ENCODE data around the gene GSDME. TPM values are rescaled to one million over a fixed set of nuclear protein-coding genes. Genes with fewer than 3 reads are reported as not detected.

The GSDME gene
- total and polyA plus RNA-seq, 7 donors: 1.6 to 11.9 (median 7.1) TPM

DNA sequence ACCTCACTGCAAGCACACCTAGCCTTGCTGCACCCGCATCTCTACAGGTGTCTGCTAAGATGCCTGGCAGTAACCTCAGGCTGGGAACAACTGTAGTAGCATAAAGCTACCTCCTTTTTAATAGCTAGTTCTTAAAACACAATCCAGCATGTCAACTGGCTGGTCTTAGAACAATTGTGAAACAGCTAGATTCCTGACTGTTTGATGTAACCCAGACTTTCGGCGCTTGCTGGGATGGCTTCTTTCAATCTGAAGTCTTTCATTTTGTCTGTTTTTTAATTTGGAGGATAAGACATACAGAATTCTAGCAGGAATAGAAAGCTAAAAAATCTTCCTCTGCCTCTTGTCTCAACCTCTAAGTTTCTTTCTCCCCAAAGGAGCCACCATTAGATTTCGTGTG, 59.8 kb downstream of the GSDME start:
- 94 to 96% methylated on average over 4 of the region's 4 CpGs for WGBS, 2 donors
- Histone ChIP-seq H3K4me3 (no peak overlapping the region), H3K27me3 (no peaks in the 10 kb centered on the region), H3K9me3 (no peaks in the 10 kb centered on the region), H3K4me1 (peaks cover 0 to 30% (median 15%) of the 10 kb centered on the region in 4 donors), H3K27ac (no peak overlapping the region), H3K36me3 (no peaks in the 10 kb centered on the region)
- intact Hi-C loops (cut with DNase I): no loop called here
- no peak for TF ChIP-seq POLR2A (IDR thresholded peaks at IDR 0.05)
- TF ChIP-seq POLR2AphosphoS5 (IDR thresholded peaks at IDR 0.05): peak in 2 of 4 donors; percentile 52 to 71
- no peak for DNase-seq

DNA sequence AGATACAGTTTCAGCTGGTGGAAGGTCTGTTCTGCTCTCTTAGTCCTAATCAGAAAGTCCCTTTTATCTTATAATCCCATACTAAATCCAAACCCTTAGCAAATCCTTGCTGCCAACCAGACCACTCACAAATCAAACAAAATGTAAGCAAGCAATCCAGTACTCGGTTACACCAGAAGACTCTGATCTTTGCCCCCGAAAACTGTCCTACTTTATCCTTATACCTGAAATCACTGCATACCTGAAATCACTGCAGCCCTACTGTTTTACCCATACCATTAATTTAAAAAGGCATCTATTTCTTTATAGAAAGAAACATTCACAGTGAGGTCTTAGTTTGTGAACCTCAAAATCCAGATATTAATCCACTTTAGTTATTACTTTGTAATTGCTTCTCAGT, 64.7 kb downstream of the GSDME start:
- no peak overlapping the region for H3K27ac ChIP-seq
- H3K4me1 ChIP-seq: peaks cover 0 to 6% (median 0%) of the 10 kb centered on the region in 4 donors
- TF ChIP-seq EP300 (IDR thresholded peaks at IDR 0.05) (no peak), CTCF (IDR thresholded peaks at IDR 0.05) (no peak), POLR2A (IDR thresholded peaks at IDR 0.05) (no peak), POLR2AphosphoS5 (IDR thresholded peaks at IDR 0.05) (no peak)
- intact Hi-C loops (cut with DNase I): no loop called here
- no peaks in the 10 kb centered on the region for H3K36me3 ChIP-seq
- no peak for DNase-seq
- no peaks in the 10 kb centered on the region for H3K27me3 ChIP-seq
- no peaks in the 10 kb centered on the region for H3K9me3 ChIP-seq
- no peak overlapping the region for H3K4me3 ChIP-seq
- WGBS, 2 donors: 68 to 84% methylated on average over 2 of the region's 2 CpGs

DNA sequence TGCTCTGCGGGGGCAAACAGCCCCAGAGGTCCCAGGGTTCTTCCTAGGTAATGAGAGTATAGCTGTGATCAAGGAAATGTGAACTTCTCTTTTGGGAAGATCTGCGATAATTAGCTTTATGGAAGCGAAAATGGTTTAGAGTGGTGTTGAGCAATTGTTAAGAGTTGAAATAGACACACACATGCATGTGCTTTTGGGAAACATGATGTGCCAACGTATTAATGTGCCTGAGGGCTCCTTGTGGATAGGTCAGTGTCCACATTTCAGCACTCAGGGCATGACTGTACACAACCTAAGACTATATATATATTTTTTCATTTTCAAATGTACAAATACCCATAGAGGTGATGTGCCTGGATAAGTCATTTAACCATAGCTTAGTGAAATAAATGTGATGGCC, 67.0 kb downstream of the GSDME start:
- no peaks in the 10 kb centered on the region for H3K27me3 ChIP-seq
- 92 to 93% methylated on average over 4 of the region's 4 CpGs for WGBS, 2 donors
- TF ChIP-seq CTCF (IDR thresholded peaks at IDR 0.05): no peak
- no peak for TF ChIP-seq POLR2A (IDR thresholded peaks at IDR 0.05)
- TF ChIP-seq POLR2AphosphoS5 (IDR thresholded peaks at IDR 0.05): no peak
- TF ChIP-seq EP300 (IDR thresholded peaks at IDR 0.05): no peak
- no peak overlapping the region for H3K4me3 ChIP-seq
- intact Hi-C loops (cut with DNase I): no loop called here
- no peaks in the 10 kb centered on the region for H3K9me3 ChIP-seq
- no peaks in the 10 kb centered on the region for H3K4me1 ChIP-seq
- H3K27ac ChIP-seq: no peak overlapping the region
- H3K36me3 ChIP-seq: no peaks in the 10 kb centered on the region
- DNase-seq: no peak

GRCh38 chr7:24685708-24686107, 71.6 kb downstream of the GSDME start:
- Histone ChIP-seq H3K4me1 (no peaks in the 10 kb centered on the region), H3K36me3 (no peaks in the 10 kb centered on the region), H3K27me3 (no peaks in the 10 kb centered on the region), H3K27ac (no peak overlapping the region), H3K4me3 (no peak overlapping the region), H3K9me3 (no peaks in the 10 kb centered on the region)
- no peak for DNase-seq
- no peak for TF ChIP-seq CTCF (IDR thresholded peaks at IDR 0.05)
- TF ChIP-seq POLR2AphosphoS5 (IDR thresholded peaks at IDR 0.05): no peak
- no peak for TF ChIP-seq EP300 (IDR thresholded peaks at IDR 0.05)
- TF ChIP-seq POLR2A (IDR thresholded peaks at IDR 0.05): no peak
- WGBS, 2 donors: 91 to 92% methylated on average over 1 of the region's 1 CpG
- intact Hi-C loops (cut with DNase I): no loop called here

DNA sequence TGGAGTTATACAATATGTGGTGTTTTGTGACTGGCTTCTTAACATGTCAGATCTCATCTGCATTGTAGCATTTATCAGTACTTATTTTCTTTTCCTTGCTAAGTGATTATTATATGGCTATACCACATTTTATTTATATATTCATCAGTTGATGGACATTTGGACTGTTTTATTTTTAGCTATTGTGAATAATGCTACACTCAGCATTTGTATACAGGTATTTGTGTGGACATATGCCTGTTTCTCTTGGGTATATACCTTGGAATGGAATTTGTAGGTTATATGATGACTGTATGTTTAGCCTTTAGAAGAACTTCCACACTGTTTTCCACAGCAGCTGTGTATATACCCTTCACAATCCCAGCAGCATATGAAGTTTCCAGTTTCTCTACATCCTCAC, 86.5 kb downstream of the GSDME start:
- H3K27ac ChIP-seq: no peak overlapping the region
- intact Hi-C loops (cut with DNase I): no loop called here
- DNase-seq: no peak
- H3K36me3 ChIP-seq: no peaks in the 10 kb centered on the region
- no peak for TF ChIP-seq CTCF (IDR thresholded peaks at IDR 0.05)
- H3K9me3 ChIP-seq: no peaks in the 10 kb centered on the region
- no peaks in the 10 kb centered on the region for H3K27me3 ChIP-seq
- H3K4me3 ChIP-seq: no peak overlapping the region
- H3K4me1 ChIP-seq: no peaks in the 10 kb centered on the region
